HG03571 (cell line): ENCODE data around the gene ZDHHC16.
A peak's percentile ranks its signal among the peaks of the same experiment; 100 is the strongest.
"Not testable (repeated sequence)": the region's sequence is repeated elsewhere in the genome, so short reads cannot be mapped to it uniquely, and the experiment has no call there.

Experiments
- ATAC-seq: cut with Tn5 transposase; IDR thresholded peaks from one replicate; pipeline ENCODE4 v1.9.1; 2021; ENCODE audit not compliant: unreplicated experiment

Gene ZDHHC16

DNA sequence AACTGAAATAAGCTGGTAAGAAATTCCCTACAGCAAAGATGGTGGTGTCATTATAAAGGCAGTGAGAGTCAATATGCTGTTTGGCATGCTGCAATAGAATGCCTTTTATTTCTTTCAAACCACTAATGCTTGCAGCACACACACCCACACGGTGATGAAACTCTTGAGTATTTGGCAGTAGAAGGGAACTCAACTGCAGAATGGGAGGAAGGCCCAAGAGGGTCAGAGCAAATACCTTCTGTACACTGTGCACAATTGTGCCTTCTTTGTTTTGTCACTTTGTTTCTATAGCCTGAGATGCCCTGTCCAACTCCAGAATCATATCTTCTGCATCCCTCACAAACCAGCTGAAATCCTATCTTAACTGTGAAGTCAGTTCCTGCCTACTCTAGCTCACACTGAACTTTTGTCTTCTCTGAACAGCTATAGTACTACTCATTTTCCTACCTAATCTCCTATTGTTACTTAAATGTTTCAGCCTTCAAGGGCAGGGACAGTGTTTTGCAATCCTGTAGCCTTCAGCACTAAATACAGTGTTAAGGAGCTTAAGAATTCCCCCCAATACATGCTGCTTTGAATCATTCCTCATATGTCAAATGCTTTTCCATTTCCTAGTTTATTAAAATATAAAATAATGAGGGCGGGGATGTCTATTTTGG lies 30.1 kb downstream of the ZDHHC16 start:
- ATAC-seq: no peak

GRCh38 chr10:97479410-97479809 lies 33.4 kb downstream of the ZDHHC16 start:
- ATAC-seq: not testable (repeated sequence)

- no peak for ATAC-seq
These were observed 34.0 kb downstream of the ZDHHC16 start for GRCh38 chr10:97479939-97480338.

- no peak for ATAC-seq
These were observed 35.1 kb downstream of the ZDHHC16 start for GRCh38 chr10:97481071-97481470.

DNA sequence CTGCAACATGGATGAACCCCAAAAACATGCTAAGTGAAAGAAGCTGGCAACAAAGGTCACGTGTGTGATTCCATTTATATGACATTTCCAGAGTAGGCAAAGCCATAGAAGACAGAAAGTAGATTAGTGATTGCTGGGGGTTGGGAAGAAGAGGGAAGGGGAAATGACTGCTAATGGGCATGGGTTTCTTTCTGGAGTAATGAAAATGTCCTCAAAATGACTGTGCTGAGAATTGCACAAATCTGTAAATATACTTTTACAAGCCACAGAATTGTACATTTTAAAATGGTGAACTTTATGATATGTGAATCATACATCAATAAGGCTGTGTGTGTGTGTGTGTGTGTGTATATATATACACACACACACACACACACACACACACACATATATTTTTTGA lies 36.4 kb downstream of the ZDHHC16 start:
- no peak for ATAC-seq

GRCh38 chr10:97483506-97483905 lies 37.5 kb downstream of the ZDHHC16 start:
- ATAC-seq: no peak

DNA sequence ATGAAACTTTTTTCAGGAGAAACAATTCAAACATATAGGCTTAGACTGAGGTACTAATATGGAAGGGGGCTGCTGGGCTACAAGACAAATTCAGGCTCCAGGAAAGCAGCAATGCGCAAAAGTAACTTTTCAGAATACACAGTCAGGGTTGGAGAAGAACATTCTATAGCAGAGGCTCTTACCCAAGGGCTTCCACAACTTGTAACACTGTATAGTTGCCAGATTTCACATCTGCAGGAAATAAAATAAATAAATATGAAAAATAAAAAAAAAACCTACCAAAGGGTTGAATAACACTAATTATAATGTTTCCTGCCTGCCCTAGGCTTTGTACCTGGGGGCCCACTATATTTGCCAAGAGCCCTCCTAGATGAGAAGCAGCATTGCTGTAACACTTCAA lies 37.9 kb downstream of the ZDHHC16 start:
- ATAC-seq: no peak

- ATAC-seq: no peak
These were observed 39.8 kb downstream of the ZDHHC16 start for GRCh38 chr10:97485647-97486281.

- ATAC-seq: no peak
These were observed 44.6 kb downstream of the ZDHHC16 start for GRCh38 chr10:97490592-97490991.

- no peak for ATAC-seq
These were observed 48.2 kb downstream of the ZDHHC16 start for GRCh38 chr10:97494151-97494550.

- ATAC-seq: no peak
These were observed 49.0 kb downstream of the ZDHHC16 start for GRCh38 chr10:97494863-97495506.

GRCh38 chr10:97497572-97498075 lies 51.6 kb downstream of the ZDHHC16 start:
- peak; percentile 26 for ATAC-seq

DNA sequence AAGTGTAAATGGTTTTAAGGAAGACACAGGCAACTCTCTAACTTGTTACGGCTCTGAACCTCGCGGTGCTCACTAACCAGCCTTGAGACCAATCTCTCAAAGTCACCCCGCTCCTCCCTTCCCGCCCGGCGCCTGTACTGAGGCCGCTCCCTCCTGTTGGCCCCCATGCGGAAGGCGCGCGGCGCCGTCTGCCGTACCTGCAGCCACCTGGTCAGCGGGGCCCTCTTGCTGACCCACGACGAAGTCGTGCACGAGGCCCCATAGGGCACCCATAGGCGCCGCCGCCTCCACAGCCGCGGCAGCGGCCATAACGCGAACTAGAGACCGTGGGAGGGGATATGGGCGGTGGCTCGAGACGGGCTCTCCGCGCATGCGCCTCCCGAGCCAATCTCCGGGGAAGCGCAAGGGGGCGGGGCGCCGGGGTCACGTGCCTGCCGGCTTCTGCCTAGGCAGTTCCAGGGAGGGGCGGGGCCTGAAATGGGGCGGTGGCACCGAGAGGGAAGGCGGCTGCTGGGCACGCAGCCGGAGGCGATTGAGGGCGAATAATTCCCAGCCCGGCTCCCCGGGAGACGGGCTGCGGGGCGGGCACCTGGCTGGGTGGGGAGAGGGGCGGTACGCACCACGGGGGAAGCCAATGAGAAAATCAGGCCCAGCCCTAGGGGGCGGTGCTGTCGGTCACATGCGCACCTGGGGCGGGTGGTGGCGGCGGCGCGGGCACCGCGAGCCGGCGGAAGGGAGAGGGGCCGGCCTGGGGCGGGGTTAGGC lies 52.3 kb downstream of the ZDHHC16 start, which contains the start of gene MMS19:
Gene MMS19 (minus strand): TSS at position 347 of the 765 bp plus-strand sequence. CDS start 38 bp downstream, at position 309.
- peak; percentile 91 for ATAC-seq

GRCh38 chr10:97498841-97499560 lies 53.0 kb downstream of the ZDHHC16 start, which contains the start of gene UBTD1:
Gene UBTD1 (plus strand): TSS chr10:97498924. CDS start chr10:97499204, 280 bp downstream.
- no peak for ATAC-seq

DNA sequence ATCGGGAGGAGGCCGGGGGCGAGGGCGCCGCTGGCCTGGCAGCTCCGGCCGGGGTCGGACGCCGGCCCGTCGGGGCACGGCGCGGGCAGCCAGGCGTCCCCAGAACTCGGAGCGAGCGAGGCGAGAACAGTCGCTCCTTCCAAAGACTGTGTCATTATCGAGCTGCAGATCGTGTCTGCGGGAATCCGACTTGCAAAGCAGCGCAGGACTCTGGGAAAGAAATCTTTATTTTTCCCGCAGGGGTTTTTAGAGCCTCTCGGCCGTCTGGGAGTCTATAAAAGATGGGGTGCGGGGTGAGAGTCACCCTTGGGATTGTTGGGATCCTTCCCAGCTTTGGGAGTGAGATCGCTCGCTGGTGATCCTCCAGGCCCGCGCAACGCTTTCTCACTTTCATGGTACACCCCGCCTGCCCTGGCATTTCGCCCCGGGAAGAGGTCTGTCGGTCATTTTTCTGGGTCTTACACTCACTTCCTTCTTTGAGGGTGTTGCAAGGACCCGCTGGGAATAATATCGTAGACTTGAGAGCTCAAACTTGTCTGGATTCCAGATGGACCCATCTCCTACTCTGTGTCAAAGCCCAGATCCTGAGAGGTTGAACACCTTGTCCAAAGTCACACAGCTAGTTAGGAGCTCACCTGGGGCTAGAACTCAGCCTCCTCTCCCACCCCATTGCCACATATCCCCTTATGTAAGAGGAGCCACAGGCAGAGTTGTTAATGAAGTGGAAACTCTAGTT lies 53.8 kb downstream of the ZDHHC16 start:
- ATAC-seq: no peak

DNA sequence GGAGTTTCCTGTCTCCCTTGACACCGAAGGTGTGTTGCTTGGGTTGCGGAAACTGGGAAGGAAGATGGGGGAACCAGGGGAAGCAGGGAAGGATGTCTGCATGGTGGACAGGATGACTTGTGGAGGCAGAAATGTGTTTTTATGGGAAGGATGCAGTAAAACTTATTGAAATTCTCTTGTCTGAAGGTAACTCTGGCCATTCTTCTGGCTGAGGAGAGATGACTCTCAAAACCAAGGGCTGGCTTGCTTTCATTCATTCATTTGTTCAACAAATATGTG lies 54.3 kb downstream of the ZDHHC16 start:
- no peak for ATAC-seq

DNA sequence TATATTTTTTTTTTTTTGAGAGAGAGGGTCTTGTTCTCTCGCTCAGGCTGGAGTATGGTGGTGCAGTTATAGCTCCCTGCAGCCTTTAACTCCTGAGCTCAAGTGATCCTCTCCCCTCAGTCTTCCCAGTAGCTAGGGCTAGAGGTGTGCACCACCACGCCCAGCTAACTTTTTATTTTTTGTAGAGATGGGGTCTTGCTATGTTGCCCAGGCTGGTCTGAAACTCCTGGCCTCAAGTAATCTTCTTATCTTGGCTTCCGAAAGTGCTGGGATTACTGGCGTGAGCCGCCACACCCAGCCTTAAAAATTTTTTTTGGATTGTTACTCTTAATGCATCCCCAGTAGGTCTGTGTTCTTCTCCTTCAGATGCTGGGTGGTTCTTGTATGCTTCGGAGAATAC lies 56.9 kb downstream of the ZDHHC16 start:
- no peak for ATAC-seq

DNA sequence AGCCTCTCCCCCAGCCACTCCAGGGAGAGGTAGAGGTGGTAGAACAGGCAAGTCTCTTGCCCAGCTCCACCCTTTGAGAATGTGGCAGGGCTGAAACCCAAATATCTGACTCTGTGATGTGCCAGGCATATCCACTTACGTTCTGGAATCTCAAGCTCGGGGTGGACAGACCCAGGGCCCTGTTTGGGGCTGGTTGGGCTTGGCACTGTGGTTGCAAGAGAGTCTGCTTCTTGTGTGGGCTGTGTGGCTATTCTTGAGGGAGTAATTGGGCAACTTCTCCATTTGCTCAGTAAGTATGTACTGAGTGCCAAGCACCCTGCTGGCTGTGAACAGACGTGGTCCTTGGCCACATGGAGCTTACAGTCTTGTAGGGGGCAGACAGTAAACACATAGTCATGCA lies 57.4 kb downstream of the ZDHHC16 start:
- ATAC-seq: no peak

- no peak for ATAC-seq
These were observed 59.2 kb downstream of the ZDHHC16 start for GRCh38 chr10:97505152-97505551.
